ENCODE measurements around the gene UBE2Q2.
"Not testable (repeated sequence)": the region's sequence is repeated elsewhere in the genome, so short reads cannot be mapped to it uniquely, and the experiment has no call there.

UBE2Q2 gene

GRCh38 chr15:75823860-75824613 lies 19.2 kb upstream of the UBE2Q2 start:
- no peak overlapping the region for H3K4me3 ChIP-seq (ENCODE audit: low read depth, low read length)

DNA sequence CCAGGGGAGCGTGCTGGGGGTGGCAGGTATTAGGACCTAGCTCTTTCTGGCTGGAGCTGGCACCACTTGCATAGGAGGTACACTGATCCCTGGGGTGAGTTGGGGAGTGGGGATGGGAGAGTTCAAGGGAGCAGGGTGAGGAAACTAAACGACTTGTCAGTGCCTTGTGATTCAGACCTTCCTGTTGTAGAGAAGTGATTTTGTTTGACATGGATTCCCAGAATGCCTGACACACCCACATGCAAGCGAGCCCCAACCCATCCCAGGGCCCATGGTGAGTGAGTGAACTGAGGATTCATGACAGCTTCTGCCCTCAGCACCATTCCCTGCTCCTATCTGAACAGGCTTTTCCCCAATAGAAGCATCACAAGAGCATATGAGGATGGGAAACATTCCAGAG lies 15.6 kb upstream of the UBE2Q2 start:
- H3K4me3 ChIP-seq (ENCODE audit: low read depth, low read length): no peak overlapping the region

- H3K4me3 ChIP-seq (ENCODE audit: low read depth, low read length): no peak overlapping the region
These were observed 14.8 kb upstream of the UBE2Q2 start for GRCh38 chr15:75828429-75828828.

GRCh38 chr15:75830910-75831805 lies 12.1 kb upstream of the UBE2Q2 start:
- no peak overlapping the region for H3K4me3 ChIP-seq (ENCODE audit: low read depth, low read length)

- no peak overlapping the region for H3K4me3 ChIP-seq (ENCODE audit: low read depth, low read length)
These were observed 11.5 kb upstream of the UBE2Q2 start for GRCh38 chr15:75831806-75832102.

GRCh38 chr15:75832114-75832513 lies 11.1 kb upstream of the UBE2Q2 start:
- no peak overlapping the region for H3K4me3 ChIP-seq (ENCODE audit: low read depth, low read length)

GRCh38 chr15:75834021-75834420 lies 9.2 kb upstream of the UBE2Q2 start:
- H3K4me3 ChIP-seq (ENCODE audit: low read depth, low read length): no peak overlapping the region

DNA sequence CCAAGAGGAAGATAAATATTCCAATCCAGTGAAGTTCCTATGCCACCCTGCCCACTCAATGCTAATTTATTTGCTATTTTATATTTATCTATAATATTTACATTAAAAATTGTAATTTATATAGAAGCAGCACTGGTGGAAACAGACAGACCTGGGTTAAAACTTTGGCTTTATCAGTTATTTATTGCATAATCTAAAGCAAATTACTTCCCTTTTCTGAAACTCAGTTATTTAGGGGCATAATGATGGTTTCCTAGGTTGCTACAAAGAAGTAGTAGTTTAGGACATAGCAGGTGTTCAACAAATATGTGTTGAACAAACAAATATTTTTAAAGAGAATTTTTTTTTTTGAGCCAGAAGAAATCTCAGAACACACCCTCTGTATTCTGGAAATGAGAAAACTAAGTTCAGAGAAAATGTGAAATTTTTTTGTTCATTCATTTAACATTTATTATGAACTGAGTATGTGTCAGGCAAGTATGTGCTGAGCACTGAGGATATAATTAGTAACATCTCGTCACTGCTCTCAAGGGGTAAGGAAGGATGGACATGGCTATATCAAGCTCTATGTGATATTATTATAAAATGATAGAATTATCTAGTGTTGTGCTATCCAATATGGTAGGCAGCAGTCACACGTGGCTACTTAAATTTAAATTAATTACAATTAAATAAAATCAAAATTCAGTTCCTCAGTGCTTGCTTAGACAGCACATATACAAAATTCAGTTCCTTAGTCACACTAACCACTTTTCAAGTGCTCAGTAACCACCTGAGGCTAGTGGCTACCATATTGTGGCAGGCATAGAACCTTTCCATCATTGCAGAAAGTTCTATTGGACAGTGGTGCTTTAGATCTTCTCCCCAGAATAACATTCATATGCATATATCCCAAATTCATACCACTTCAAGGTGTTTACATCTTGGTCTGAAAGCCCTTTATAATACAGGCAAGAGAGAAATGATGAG lies 7.0 kb upstream of the UBE2Q2 start:
- H3K4me3 ChIP-seq (ENCODE audit: low read depth, low read length): no peak overlapping the region

DNA sequence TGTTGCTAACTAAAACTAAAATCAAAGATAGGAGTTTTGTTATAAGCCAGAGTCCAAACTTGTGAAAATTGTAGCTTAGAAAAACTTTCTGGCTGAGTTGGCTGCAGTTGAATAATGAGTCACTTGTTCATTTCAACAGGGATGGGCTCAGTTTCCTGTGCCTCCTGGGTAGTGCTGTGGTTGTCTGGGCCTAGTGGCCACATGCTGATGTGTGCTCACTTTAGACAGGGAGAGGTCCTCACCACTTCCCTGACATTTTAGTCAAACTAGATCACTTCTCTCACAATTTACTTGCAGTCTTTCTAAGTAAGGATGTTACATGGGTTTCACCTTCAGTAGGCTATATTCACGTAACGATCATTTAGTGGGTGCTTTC lies 6.3 kb upstream of the UBE2Q2 start:
- H3K4me3 ChIP-seq (ENCODE audit: low read depth, low read length): no peak overlapping the region

- H3K4me3 ChIP-seq (ENCODE audit: low read depth, low read length): no peak overlapping the region
These were observed 2.6 kb upstream of the UBE2Q2 start for GRCh38 chr15:75840659-75841058.

DNA sequence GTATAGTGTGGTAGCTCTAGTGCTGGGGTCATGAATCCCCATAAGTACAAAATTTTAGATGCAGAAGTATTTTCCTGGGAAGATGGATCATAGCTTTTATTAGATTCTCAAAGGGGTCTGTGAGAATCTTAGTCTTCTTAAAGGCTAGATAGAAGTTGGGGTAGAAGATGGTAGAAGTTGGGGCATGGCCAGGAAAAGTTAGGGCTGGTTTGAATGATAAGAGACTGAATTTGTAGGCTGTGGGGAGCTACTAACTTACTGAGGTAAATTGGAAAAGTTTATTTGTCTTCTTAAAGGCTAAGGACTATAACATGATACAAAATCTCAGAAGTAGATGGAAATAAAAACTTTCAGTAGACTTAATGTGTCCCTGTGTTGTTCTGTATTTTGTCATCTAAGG lies 1.6 kb upstream of the UBE2Q2 start:
- H3K4me3 ChIP-seq (ENCODE audit: low read depth, low read length): no peak overlapping the region

DNA sequence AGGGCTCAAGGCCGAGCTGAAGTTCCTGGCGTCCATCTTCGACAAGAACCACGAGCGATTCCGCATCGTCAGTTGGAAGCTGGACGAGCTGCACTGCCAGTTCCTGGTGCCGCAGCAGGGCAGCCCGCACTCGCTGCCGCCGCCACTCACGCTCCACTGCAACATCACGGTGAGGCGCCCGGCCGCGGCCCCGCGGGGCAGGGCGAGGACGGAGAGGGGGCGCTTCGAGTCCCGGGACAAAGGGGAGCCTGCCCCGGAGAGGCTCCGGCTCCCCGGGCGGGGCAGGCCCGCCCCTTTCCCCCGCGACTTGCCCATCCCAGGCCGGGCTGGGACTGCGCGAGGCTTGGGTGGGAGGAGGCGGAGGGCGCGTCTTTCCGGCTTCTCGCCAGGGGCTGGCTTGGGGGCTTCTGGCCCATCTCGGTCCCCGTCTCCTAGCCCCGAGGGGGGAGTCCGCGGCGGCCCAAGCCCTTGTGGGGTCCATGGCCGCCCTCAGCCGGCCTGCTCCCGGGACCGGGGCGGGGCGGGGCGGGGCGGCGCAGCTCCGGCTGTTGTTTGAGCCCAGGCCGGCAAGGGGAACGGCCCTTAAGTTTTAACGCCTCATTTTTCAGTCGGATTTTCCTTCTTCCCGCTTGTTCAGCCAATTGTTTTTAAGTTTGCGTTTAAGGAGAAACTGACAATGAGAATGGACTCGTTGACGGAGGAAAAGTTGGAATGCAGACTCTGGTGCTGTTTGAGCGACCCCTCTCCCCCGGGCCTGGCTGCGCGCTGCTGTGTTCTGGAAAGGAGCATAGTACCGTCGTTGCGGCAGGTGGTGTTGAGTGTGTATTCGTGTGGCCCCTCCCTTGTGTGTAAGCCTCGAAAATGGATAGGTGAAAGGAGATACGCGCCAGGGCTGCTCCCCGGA lies 683 bp downstream of the UBE2Q2 start:
- peak overlapping the region; percentile 84 for H3K4me3 ChIP-seq (ENCODE audit: low read depth, low read length)

DNA sequence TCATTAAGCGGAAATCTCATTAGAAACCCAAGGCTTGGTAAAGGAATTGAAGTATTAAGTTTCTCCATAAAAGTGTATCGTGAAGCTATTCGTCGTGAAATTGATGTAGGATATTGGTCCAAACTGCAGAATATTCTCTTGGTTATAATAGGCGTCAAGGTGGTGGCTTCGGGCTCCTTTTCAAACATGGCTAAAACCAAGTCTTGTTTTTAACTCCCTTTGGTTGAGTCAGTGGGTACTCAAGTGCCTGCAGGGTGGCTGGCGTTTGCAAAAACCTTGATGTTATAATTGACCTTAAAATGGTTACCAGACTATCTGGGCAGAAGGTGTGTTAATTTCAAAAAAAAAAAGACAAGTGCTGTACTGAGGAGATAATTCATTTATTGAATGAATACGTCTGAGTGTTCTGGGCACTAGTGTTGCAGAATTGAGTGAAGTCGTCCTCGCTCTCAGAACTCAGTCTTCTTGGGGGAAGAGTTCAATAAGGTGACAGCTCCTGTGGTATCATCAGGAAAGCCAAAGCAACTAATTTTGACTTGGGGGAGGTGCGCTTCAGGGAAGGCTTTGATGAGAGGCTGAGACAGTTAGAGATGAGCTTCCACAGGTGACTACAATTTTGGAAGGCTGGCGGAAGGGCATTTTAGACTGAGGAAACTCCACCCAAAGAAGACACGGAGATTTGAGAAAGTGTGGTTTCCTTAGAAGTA lies 1.5 kb downstream of the UBE2Q2 start:
- H3K4me3 ChIP-seq (ENCODE audit: low read depth, low read length): peak overlapping the region; percentile 84

- no peak overlapping the region for H3K4me3 ChIP-seq (ENCODE audit: low read depth, low read length)
These were observed 5.9 kb downstream of the UBE2Q2 start for GRCh38 chr15:75849167-75849566.

- H3K4me3 ChIP-seq (ENCODE audit: low read depth, low read length): no peak overlapping the region
These were observed 7.5 kb downstream of the UBE2Q2 start for GRCh38 chr15:75850708-75851107.

- H3K4me3 ChIP-seq (ENCODE audit: low read depth, low read length): not testable (repeated sequence)
These were observed 8.3 kb downstream of the UBE2Q2 start for GRCh38 chr15:75851566-75851965.

DNA sequence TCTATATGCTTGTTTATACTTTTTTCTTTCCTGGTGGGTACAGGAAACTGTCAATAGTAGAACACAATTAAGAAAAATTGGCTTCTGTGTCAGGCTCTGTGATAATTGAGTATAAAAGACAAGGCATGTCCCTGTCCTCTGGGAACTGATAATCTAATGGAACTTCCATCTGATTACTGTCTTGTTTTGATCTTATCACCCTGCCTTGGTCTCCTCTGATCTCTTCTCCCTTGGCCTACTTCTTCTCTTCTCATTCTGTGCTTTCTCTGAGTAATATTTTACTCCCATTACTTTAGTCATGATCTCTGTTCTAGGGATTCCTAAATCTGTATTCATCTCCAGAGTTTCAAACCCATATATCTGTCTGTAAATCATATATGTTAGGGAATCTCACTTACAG lies 14.6 kb downstream of the UBE2Q2 start:
- H3K4me3 ChIP-seq (ENCODE audit: low read depth, low read length): no peak overlapping the region

DNA sequence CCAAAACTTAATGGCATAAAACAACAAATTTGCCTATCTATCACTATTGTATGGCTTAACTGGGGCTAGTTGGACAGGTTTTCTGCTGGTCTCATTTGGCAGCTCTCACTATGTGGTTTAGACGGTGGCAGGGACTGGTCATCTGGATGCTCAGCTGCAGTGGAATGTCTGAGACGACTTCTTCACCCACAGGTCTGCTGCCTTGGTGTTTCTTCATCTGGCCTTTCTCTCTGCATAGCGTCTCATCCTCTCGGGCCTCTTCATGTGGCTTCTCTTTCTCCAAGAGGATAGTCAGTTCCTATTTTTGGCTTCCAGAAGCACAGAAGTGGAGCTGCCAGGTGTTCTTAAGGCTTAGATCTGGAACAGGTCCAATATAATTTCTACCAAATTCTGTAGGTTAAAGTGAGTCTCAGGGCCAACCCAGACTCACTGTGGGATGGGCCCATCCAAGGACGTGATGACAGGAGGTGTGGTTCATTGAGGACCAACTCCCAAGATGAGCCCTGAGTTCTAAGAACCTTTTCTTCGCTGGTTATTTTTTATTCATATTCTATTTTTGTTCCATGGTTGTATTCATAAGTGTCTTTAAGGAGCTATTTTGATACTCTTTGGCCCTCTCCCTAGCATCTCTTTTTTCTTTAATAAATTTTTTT lies 18.6 kb downstream of the UBE2Q2 start:
- H3K4me3 ChIP-seq (ENCODE audit: low read depth, low read length): no peak overlapping the region

DNA sequence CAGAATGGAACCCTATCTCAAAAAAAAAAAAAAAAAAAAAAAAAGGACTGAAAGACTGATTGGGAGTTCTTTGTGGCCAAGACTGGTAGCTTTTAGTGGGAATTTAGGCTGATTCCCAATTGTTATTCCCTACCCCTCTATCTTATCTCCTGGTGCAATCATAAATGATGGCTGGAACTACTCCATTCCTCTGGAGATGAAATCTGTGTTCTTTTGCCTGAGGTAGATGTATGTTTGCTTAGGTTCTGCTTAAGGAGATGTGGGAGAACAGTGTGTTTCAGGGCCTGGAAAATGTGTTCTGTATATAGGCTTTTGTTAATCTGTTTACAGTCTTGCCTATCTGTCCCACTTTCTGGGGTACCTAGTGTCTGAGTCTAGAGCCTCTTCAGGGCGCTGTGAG lies 19.5 kb downstream of the UBE2Q2 start:
- no peak overlapping the region for H3K4me3 ChIP-seq (ENCODE audit: low read depth, low read length)
